Heart left ventricle (tissue), 16 donors: Measurements from ENCODE around the gene THSD4. TPM values are rescaled to one million over a fixed set of nuclear protein-coding genes. Genes with fewer than 3 reads are reported as not detected.

Experiments
- ATAC-seq, 4 donors: fragments of 200-7000 bp; cut with Tn5 transposase; one replicate each; pipeline ENCODE4 v1.9.1; 2020 to 2022; ENCODE audit warnings: moderate library complexity in 4 of 4, mild to moderate bottlenecking in 3 of 4, moderate number of reproducible peaks in 1 of 4
- DNase-seq, 5 donors: peaks; one replicate each; pipeline ENCODE4 v3.0.0-alpha.2; 2020
- H3K27ac ChIP-seq, 12 donors: fragments of 200-600 bp; sonication (generic) in 4 of 12; one replicate each; pipeline versions ENCODE4 v1.5.0 to v1.8.0; 2016 to 2022; ENCODE audit warnings: mild to moderate bottlenecking in 2 of 12
- H3K27me3 ChIP-seq, 9 donors: fragments of 200-600 bp; sonication (generic) in 2 of 9; one replicate each; pipeline versions ENCODE4 v1.5.1 to v1.8.0; 2016 to 2022; ENCODE audit warnings: mild to moderate bottlenecking in 3 of 9
- H3K36me3 ChIP-seq, 9 donors: fragments of 200-600 bp; sonication (generic) in 2 of 9; one replicate each; pipeline versions ENCODE4 v1.5.0 to v1.8.0; 2018 to 2022; ENCODE audit warnings: mild to moderate bottlenecking in 2 of 9
- H3K4me1 ChIP-seq, 12 donors: fragments of 200-600 bp; sonication (generic) in 4 of 12; one replicate each; pipeline versions ENCODE4 v1.5.0 to v1.8.0; 2016 to 2022; ENCODE audit warnings: mild to moderate bottlenecking in 3 of 12
- H3K4me3 ChIP-seq, 12 donors: fragments of 200-600 bp; sonication (generic) in 4 of 12; one replicate each; pipeline versions ENCODE4 v1.5.0 to v1.8.0; 2017 to 2022; ENCODE audit warnings: mild to moderate bottlenecking in 9 of 12, moderate library complexity in 4 of 12
- H3K9me3 ChIP-seq, 12 donors: fragments of 200-600 bp; sonication (generic) in 4 of 12; one replicate each; pipeline versions ENCODE4 v1.5.0 to v1.8.0; 2016 to 2022; ENCODE audit warnings: mild to moderate bottlenecking in 1 of 12
- CTCF ChIP-seq, 12 donors: fragments of 200-600 bp; sonication (generic) in 4 of 12; IDR thresholded peaks; one replicate each; pipeline versions ENCODE4 v1.5.0 to v1.8.0; 2018 to 2022; ENCODE audit warnings: antibody characterized with exemption in 12 of 12, mild to moderate bottlenecking in 5 of 12
- POLR2A ChIP-seq, 2 donors: fragments of 450-650 bp; IDR thresholded peaks; one replicate each; pipeline ENCODE4 v1.6.1; 2017; ENCODE audit warnings: antibody characterized with exemption in 2 of 2, mild to moderate bottlenecking in 2 of 2, moderate library complexity in 2 of 2
- WGBS, 4 donors: extraction: QIAGEN DNeasy Blood & Tissue Kit in 2 of 4; methylation state at CpG; one replicate each; pipeline versions ENCODE4 v1.1.5 to v1.1.7; 2013 to 2018; 5-methylcytosine and 5-hydroxymethylcytosine counted together
- intact Hi-C, 10 donors: fragments of 100-400 bp; cut with DNase I; formaldehyde crosslinking; loops; one replicate each; pipeline versions ENCODE4 v1.11.1 to v1.14.2; 2022
- polyA plus RNA-seq, 2 donors: library from polyadenylated mRNA; stranded (reverse); fragments of 200-250 nt; gene quantifications; one replicate each; pipeline ENCODE4 v1.2.3, GENCODE V29; 2013
- total RNA-seq, 9 donors: library from RNA; depleted of rRNA in 2 of 9; stranded (reverse); fragments of >200 nt in 2 of 9; fragmentation: NEBNext Ultra II Directional in 3 of 9; extraction: Animal tissue kit (Norgen Biotek cat#: 25700) in 3 of 9; gene quantifications; one replicate each; pipeline versions ENCODE4 v1.1.0 to v1.2.4, GENCODE V29; 2016 to 2023
- donor health status: ischemic (EF 13 %, LVEDD 7.1; RV severe dilation, severe dysfunction).
- donor health status: healthy with polysubstance abuse.
- donor health status: DM: no; HTN: yes; CAD: no.
- donor health status: DM: no; HTN: no; CAD: no.
- donor health status: ischemic (EF 25% LVEDD 6.9; RV normal size, moderate dysfunction).
- donor health status: ischemic (EF 25% LVEDD 5.7; RV mildly dilated, moderate dysfunction).
- donor health status: healthy.
- donor health status: DM: yes; HTN: yes; CAD: no.
- donor health status: ischemic (EF 35%, LVEDD 5.7; RV mildly dilated, moderate dysfunction).
- donor health status: nonischemic (EF 11% LVEDD 7.7; RV severe dilation, severe dysfunction).
- donor health status: DM: yes; HTN: yes; CAD: no.
- donor health status: PGD.
- donor health status: ischemic (EF 29% LVEDD 5.4; RV normal size, mild dysfunction).
- donor health status: nonischemic (EF 23%, LVEDD 6.1; RV moderate dilation, normal function).

THSD4 gene
- total and polyA plus RNA-seq, 11 donors, result 32.6 to 206 (median 93.2) TPM

- ATAC-seq, result no peak
- Histone ChIP-seq H3K9me3 (no peaks in the 10 kb centered on the region), H3K4me3 (no peak overlapping the region), H3K36me3 (no peaks in the 10 kb centered on the region), H3K4me1 (peaks cover 0 to 31% (median 2%) of the 10 kb centered on the region in 12 donors), H3K27ac (no peak overlapping the region), H3K27me3 (no peaks in the 10 kb centered on the region)
- WGBS, 4 donors, result 81 to 85% (median 84%) methylated on average over 10 of the region's 10 CpGs
- TF ChIP-seq CTCF (IDR thresholded peaks at IDR 0.05) (no peak), POLR2A (IDR thresholded peaks at IDR 0.05) (no peak)
- intact Hi-C loops, result loop anchor here in 2 of 10 donors (10.0 kb wide), 1 partner anchor 372 kb away; no protein-coding TSS in a partner anchor
- no peak for DNase-seq
Observed at GRCh38 chr15:71782422-71783165, 667.3 kb downstream of the THSD4 start.

- Histone ChIP-seq H3K4me3 (no peak overlapping the region), H3K27me3 (no peaks in the 10 kb centered on the region), H3K4me1 (peaks cover 0 to 21% (median 2%) of the 10 kb centered on the region in 12 donors), H3K36me3 (no peaks in the 10 kb centered on the region), H3K9me3 (no peaks in the 10 kb centered on the region), H3K27ac (no peak overlapping the region)
- DNase-seq, result no peak
- ATAC-seq, result peak in 1 of 4 donors; percentile 22
- WGBS, 4 donors, result 57 to 75% (median 72%) methylated on average over 3 to 6 of the region's 6 CpGs
- TF ChIP-seq POLR2A (IDR thresholded peaks at IDR 0.05), result no peak
- peak in 7 of 12 donors; percentile 10 to 40 (median 26) for TF ChIP-seq CTCF (IDR thresholded peaks at IDR 0.05)
- intact Hi-C loops, result loop anchor here in 2 of 10 donors (5.0 to 10.0 kb wide), 2 partner anchors 32 to 370 kb away; no protein-coding TSS in a partner anchor
Observed at GRCh38 chr15:71784719-71785118, 669.4 kb downstream of the THSD4 start.

- DNase-seq, result no peak
- ATAC-seq, result no peak
- WGBS, 4 donors, result 93 to 95% (median 94%) methylated on average over 2 of the region's 2 CpGs
- no peaks in the 10 kb centered on the region for H3K36me3 ChIP-seq
- intact Hi-C loops, result loop anchor here in 2 of 10 donors (5.0 to 10.0 kb wide), 2 partner anchors 34 to 369 kb away; no protein-coding TSS in a partner anchor
- no peaks in the 10 kb centered on the region for H3K9me3 ChIP-seq
- H3K4me3 ChIP-seq, result no peak overlapping the region
- peaks cover 0 to 11% (median 0%) of the 10 kb centered on the region in 12 donors for H3K4me1 ChIP-seq
- TF ChIP-seq POLR2A (IDR thresholded peaks at IDR 0.05), result no peak
- no peak for TF ChIP-seq CTCF (IDR thresholded peaks at IDR 0.05)
- no peak overlapping the region for H3K27ac ChIP-seq
- H3K27me3 ChIP-seq, result no peaks in the 10 kb centered on the region
Observed at GRCh38 chr15:71785996-71786395, 670.7 kb downstream of the THSD4 start.

- no peak for DNase-seq
- H3K27ac ChIP-seq, result no peak overlapping the region
- intact Hi-C loops, result loop anchor here in 2 of 10 donors (5.0 to 10.0 kb wide), 2 partner anchors 34 to 368 kb away; no protein-coding TSS in a partner anchor
- WGBS, 4 donors, result 82 to 87% (median 86%) methylated on average over 7 of the region's 7 CpGs
- H3K36me3 ChIP-seq, result no peaks in the 10 kb centered on the region
- H3K4me3 ChIP-seq, result no peak overlapping the region
- H3K4me1 ChIP-seq, result peaks cover 0 to 8% (median 0%) of the 10 kb centered on the region in 12 donors
- no peak for ATAC-seq
- H3K27me3 ChIP-seq, result no peaks in the 10 kb centered on the region
- TF ChIP-seq CTCF (IDR thresholded peaks at IDR 0.05), result no peak
- no peak for TF ChIP-seq POLR2A (IDR thresholded peaks at IDR 0.05)
- H3K9me3 ChIP-seq, result no peaks in the 10 kb centered on the region
Observed at GRCh38 chr15:71786673-71787072, 671.4 kb downstream of the THSD4 start.
